Measurements from ENCODE around the gene FABP2. TPM values are rescaled to one million over a fixed set of nuclear protein-coding genes. Genes with fewer than 3 reads are reported as not detected.

Gene FABP2
- total RNA-seq, 1 experiment from 2014 or later = not detected

- Mint-ChIP-seq H3K4me1 (peaks cover 8 to 9% of the 10 kb centered on the region in 2 experiments), H3K27ac (no peak overlapping the region)
- H2AK5ac ChIP-seq (ENCODE audit: insufficient read length, low read length) = no peak overlapping the region
Measured at GRCh38 chr4:119310826-119311225, 11.1 kb downstream of the FABP2 start.

More at GRCh38 chr4:119310826-119311225, 11.1 kb downstream of the FABP2 start:
- Histone ChIP-seq H3K79me1 (ENCODE audit: insufficient read depth, low read depth, low read length, poor library complexity, severe bottlenecking) (no peaks in the 10 kb centered on the region), H3K4me2 (ENCODE audit: insufficient read depth, insufficient read length, low read length) (no peak overlapping the region), H2BK15ac (ENCODE audit: low read depth, low read length) (no peak overlapping the region), H3K79me2 (ENCODE audit: insufficient read depth, low read length) (no peaks in the 10 kb centered on the region), H2BK120ac (ENCODE audit: low read depth, low read length, poor library complexity, severe bottlenecking) (no peak overlapping the region), H3K23ac (ENCODE audit: insufficient read length, low read depth, low read length) (no peak overlapping the region), H4K91ac (ENCODE audit: insufficient read length, low read depth, low read length) (no peak overlapping the region), H3K14ac (ENCODE audit: insufficient read depth, low read length) (no peak overlapping the region), H3K4ac (ENCODE audit: low read depth, low read length) (no peak overlapping the region), H3T11ph (ENCODE audit: low read length) (no peak overlapping the region), H4K5ac (ENCODE audit: insufficient read length, low read depth, low read length) (no peak overlapping the region), H3K9me3 (ENCODE audit: control insufficient read depth, low read depth, low read length) (no peaks in the 10 kb centered on the region), H2BK12ac (ENCODE audit: insufficient read length, low read depth, low read length) (no peak overlapping the region), H3K18ac (ENCODE audit: insufficient read length, low read depth, low read length) (no peak overlapping the region), H3K27ac (ENCODE audit: insufficient read length, low read depth, low read length) (no peak overlapping the region), H4K8ac (replicated peaks; ENCODE audit: insufficient read length, low read depth, low read length) (no peak overlapping the region), H3K56ac (ENCODE audit: insufficient read length, low read depth, low read length) (no peak overlapping the region), H4K20me1 (ENCODE audit: control insufficient read depth, insufficient read depth, insufficient read length) (no peaks in the 10 kb centered on the region), H3K23me2 (ENCODE audit: insufficient read length, low read depth, low read length, poor library complexity, severe bottlenecking) (no peaks in the 10 kb centered on the region), H3K9ac (ENCODE audit: extremely low read depth, insufficient read length, low read length) (no peak overlapping the region), H2BK5ac (ENCODE audit: insufficient read length, low read length) (no peak overlapping the region), H3K4me1 (ENCODE audit: insufficient read depth, low read length) (no peaks in the 10 kb centered on the region), H2BK20ac (ENCODE audit: low read depth, low read length, poor library complexity, severe bottlenecking) (no peak overlapping the region), H2AFZ (ENCODE audit: low read length) (no peak overlapping the region), H3K27me3 (ENCODE audit: insufficient read depth, low read length) (no peaks in the 10 kb centered on the region)
- TF ChIP-seq, protein P1, sequence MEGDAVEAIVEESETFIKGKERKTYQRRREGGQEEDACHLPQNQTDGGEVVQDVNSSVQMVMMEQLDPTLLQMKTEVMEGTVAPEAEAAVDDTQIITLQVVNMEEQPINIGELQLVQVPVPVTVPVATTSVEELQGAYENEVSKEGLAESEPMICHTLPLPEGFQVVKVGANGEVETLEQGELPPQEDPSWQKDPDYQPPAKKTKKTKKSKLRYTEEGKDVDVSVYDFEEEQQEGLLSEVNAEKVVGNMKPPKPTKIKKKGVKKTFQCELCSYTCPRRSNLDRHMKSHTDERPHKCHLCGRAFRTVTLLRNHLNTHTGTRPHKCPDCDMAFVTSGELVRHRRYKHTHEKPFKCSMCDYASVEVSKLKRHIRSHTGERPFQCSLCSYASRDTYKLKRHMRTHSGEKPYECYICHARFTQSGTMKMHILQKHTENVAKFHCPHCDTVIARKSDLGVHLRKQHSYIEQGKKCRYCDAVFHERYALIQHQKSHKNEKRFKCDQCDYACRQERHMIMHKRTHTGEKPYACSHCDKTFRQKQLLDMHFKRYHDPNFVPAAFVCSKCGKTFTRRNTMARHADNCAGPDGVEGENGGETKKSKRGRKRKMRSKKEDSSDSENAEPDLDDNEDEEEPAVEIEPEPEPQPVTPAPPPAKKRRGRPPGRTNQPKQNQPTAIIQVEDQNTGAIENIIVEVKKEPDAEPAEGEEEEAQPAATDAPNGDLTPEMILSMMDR (conservative IDR thresholded peaks at IDR 0.05) = no peak
- DNase-seq = no peak
- Mint-ChIP-seq H3K4me3 (no peak overlapping the region), H3K9me3 (no peaks in the 10 kb centered on the region), H3K36me3 (ENCODE audit: insufficient read depth in 1 of 3, low read depth in 3 of 3) (no peaks in the 10 kb centered on the region), H3K27me3 (ENCODE audit: low read depth) (no peaks in the 10 kb centered on the region)
- WGBS (ENCODE audit: extremely low coverage, insufficient read length, low lambda C conversion rate) = no CpG with 5 or more reads among the region's 1 CpG
